IPS-18a (cell line): ENCODE data around the gene CAST.
A peak's percentile ranks its signal among the peaks of the same experiment; 100 is the strongest.

Experiments
- H3K27ac ChIP-seq: one replicate; pipeline ENCODE4 v1.5.1; 2013; ENCODE audit warnings: low read length
- H3K27me3 ChIP-seq: one replicate; pipeline ENCODE4 v1.6.1; 2013; ENCODE audit warnings: mild to moderate bottlenecking, low read length; ENCODE audit not compliant: control insufficient read depth, insufficient read depth
- H3K36me3 ChIP-seq: one replicate; pipeline ENCODE4 v1.6.1; 2013; ENCODE audit warnings: low read depth, low read length; ENCODE audit not compliant: control insufficient read depth
- H3K4me1 ChIP-seq: one replicate; pipeline ENCODE4 v1.6.1; 2013; ENCODE audit warnings: low read depth, low read length; ENCODE audit not compliant: control insufficient read depth
- H3K4me3 ChIP-seq: one replicate; pipeline ENCODE4 v1.5.1; 2013; ENCODE audit warnings: low read length
- H3K9ac ChIP-seq: one replicate; pipeline ENCODE4 v1.6.1; 2013; ENCODE audit warnings: mild to moderate bottlenecking, low read length, moderate library complexity
- H3K9me3 ChIP-seq: one replicate; pipeline ENCODE4 v1.6.1; 2013; ENCODE audit warnings: low read depth, low read length; ENCODE audit not compliant: control insufficient read depth

Gene CAST

GRCh38 chr5:96679293-96679692 lies 17.1 kb downstream of the CAST start:
- Histone ChIP-seq H3K27ac (no peak overlapping the region), H3K36me3 (no peaks in the 10 kb centered on the region), H3K9ac (no peak overlapping the region), H3K27me3 (no peaks in the 10 kb centered on the region), H3K9me3 (no peaks in the 10 kb centered on the region), H3K4me1 (no peaks in the 10 kb centered on the region), H3K4me3 (no peak overlapping the region)

GRCh38 chr5:96680759-96681470 lies 18.7 kb downstream of the CAST start:
- Histone ChIP-seq H3K9me3 (no peaks in the 10 kb centered on the region), H3K27me3 (no peaks in the 10 kb centered on the region), H3K4me3 (no peak overlapping the region), H3K36me3 (no peaks in the 10 kb centered on the region), H3K9ac (no peak overlapping the region), H3K4me1 (no peaks in the 10 kb centered on the region), H3K27ac (no peak overlapping the region)

- H3K4me1 ChIP-seq = no peaks in the 10 kb centered on the region
- H3K27me3 ChIP-seq = no peaks in the 10 kb centered on the region
- no peak overlapping the region for H3K9ac ChIP-seq
- H3K27ac ChIP-seq = no peak overlapping the region
- H3K4me3 ChIP-seq = no peak overlapping the region
- no peaks in the 10 kb centered on the region for H3K36me3 ChIP-seq
- no peaks in the 10 kb centered on the region for H3K9me3 ChIP-seq
Observed at GRCh38 chr5:96683392-96683791, 21.2 kb downstream of the CAST start.

GRCh38 chr5:96683810-96684209 lies 21.6 kb downstream of the CAST start:
- H3K4me1 ChIP-seq = no peaks in the 10 kb centered on the region
- no peaks in the 10 kb centered on the region for H3K9me3 ChIP-seq
- no peak overlapping the region for H3K27ac ChIP-seq
- H3K4me3 ChIP-seq = no peak overlapping the region
- no peaks in the 10 kb centered on the region for H3K36me3 ChIP-seq
- H3K27me3 ChIP-seq = no peaks in the 10 kb centered on the region
- H3K9ac ChIP-seq = no peak overlapping the region

DNA sequence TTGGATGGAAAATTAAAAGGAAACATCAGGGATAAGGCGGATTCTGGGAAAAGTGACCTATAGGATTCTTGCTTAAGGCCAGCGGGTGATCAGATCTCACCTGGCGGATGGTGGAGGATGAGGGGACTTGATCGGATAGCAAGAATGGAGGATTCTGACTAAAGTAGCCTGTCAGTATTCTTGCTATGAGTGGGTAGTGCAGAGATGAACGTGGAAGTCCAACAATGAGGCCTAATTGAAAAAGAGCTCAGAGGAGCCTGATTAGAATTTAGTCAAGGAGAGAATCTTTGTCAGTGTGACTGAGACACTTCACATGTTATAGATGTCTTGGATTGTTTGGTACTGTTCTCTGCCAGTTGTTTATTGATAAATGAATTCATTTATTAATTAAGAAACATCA lies 24.9 kb downstream of the CAST start:
- Histone ChIP-seq H3K9ac (no peak overlapping the region), H3K27ac (no peak overlapping the region), H3K36me3 (no peaks in the 10 kb centered on the region), H3K27me3 (no peaks in the 10 kb centered on the region), H3K4me1 (no peaks in the 10 kb centered on the region), H3K4me3 (no peak overlapping the region), H3K9me3 (no peaks in the 10 kb centered on the region)

- H3K9me3 ChIP-seq = no peaks in the 10 kb centered on the region
- no peaks in the 10 kb centered on the region for H3K36me3 ChIP-seq
- H3K4me1 ChIP-seq = no peaks in the 10 kb centered on the region
- no peak overlapping the region for H3K9ac ChIP-seq
- no peaks in the 10 kb centered on the region for H3K27me3 ChIP-seq
- no peak overlapping the region for H3K27ac ChIP-seq
- H3K4me3 ChIP-seq = no peak overlapping the region
Observed at GRCh38 chr5:96687812-96688453, 25.8 kb downstream of the CAST start.

DNA sequence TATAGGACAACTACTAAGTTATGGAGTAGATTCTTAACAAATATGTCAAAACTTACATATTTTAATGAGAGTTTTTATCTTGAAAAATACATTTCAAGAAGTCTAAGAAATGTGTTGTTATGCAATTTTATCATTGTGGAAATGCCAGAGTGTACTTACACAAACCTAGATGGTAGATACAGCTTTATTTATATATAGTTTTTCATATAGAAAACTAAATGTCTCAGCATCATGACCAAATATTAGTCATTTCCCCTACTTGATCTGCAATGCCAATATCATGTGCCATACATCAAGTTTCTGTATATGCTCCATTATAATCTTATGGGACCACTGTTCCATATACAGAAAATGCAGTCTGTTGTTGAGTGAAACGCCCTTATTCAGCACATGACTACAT lies 28.7 kb downstream of the CAST start:
- Histone ChIP-seq H3K27me3 (no peaks in the 10 kb centered on the region), H3K36me3 (no peaks in the 10 kb centered on the region), H3K27ac (no peak overlapping the region), H3K4me1 (no peaks in the 10 kb centered on the region), H3K9me3 (no peaks in the 10 kb centered on the region), H3K9ac (no peak overlapping the region), H3K4me3 (no peak overlapping the region)

- Histone ChIP-seq H3K9me3 (no peaks in the 10 kb centered on the region), H3K27ac (no peak overlapping the region), H3K4me3 (no peak overlapping the region), H3K27me3 (no peaks in the 10 kb centered on the region), H3K4me1 (no peaks in the 10 kb centered on the region), H3K36me3 (no peaks in the 10 kb centered on the region), H3K9ac (no peak overlapping the region)
Observed at GRCh38 chr5:96691503-96692303, 29.5 kb downstream of the CAST start.

DNA sequence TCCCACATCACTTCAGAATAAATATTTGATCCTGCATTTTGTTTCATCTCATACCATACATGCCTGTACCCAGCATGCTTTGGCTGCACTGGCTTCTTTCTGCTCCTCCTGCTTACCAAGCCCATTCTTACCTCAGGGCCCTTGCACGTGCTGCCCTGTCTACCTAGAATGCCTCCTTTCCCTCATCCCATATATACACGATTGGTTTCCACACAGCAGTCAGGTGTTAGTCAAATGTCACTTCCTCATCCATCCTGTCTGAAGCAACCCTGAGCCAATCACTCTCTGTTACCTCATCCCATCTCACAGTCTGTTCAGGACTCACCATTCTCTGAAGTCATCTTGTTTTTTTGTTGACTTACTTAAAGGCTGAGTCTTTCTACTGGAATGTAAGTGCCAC lies 30.3 kb downstream of the CAST start:
- Histone ChIP-seq H3K4me1 (no peaks in the 10 kb centered on the region), H3K9me3 (no peaks in the 10 kb centered on the region), H3K4me3 (no peak overlapping the region), H3K27ac (no peak overlapping the region), H3K27me3 (no peaks in the 10 kb centered on the region), H3K36me3 (no peaks in the 10 kb centered on the region), H3K9ac (no peak overlapping the region)

DNA sequence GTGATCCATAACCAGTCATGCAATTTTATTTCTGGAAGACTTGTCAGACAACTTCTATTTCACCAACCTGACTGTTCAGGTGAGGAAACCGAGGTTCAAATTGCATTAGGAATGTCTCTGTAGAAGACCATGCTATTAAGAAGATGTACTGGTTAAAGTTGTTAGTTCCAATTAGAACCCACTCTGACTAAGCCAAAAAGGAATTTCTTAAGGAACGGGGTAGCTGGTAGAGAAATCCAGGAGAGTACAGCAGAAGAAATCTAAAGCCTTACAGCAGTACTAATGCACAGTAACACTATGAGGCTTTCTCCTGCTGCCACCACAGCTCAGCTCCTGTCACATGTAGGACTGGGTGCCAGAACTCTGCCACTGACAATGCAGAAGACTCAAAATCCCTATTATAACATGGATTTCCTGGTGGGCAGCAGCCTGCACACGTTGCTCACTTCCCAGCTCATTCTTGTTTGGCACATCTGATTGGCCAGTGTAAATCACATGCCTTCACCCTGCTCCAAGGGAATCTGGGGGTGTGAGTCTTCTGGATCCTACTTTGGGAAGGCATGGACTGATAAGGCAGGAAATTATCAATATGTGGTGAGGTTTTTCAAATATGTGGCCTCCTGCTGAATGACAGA lies 37.1 kb downstream of the CAST start:
- Histone ChIP-seq H3K4me1 (peaks cover 20% of the 10 kb centered on the region), H3K27me3 (peaks cover 13% of the 10 kb centered on the region), H3K27ac (no peak overlapping the region), H3K36me3 (no peaks in the 10 kb centered on the region), H3K4me3 (no peak overlapping the region), H3K9ac (no peak overlapping the region), H3K9me3 (no peaks in the 10 kb centered on the region)

DNA sequence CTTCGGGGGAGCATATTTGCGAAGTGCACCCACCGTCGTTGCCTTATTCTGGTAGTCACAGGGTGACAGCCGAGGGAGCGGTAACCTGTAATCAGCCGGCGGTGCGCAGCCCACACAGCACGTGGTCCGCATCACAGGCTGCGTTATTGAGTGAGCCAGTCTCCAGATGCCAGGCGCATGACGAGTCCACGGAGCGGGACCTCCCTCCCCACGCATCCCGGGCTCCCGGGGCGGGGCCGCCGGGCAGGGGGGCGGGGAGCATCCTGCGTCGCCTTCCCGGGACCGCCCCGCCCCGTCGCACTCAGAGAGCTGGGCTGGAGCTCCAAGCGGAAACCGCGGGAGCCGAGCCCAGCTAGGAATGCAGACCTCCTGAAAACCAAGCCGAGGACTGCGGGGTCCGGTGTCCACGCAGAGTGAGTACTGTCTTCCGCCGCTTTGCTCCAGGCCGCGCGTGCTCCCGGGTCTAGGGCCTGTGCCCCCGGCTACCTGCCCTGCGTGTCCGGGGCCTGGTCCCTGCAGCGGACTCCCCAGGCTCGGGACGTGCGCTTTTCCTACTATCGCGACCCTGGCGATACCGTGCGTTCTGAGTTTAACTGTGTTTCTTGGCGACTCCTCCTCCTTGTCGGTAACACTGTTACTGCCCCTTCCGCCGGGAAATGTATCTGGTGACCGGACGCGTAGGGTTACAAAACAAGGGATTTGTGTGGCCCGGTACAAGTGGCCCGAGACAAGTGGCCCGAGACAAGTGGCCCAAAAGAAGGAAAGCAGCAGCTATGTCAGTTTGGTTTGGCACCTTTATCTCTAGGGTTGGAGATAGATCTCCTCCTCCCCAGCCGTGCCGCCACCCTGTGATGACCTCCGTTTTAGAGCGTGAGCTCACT lies 40.6 kb downstream of the CAST start:
- Histone ChIP-seq H3K36me3 (no peaks in the 10 kb centered on the region), H3K4me3 (peak overlapping the region; percentile 79), H3K4me1 (peaks cover 20% of the 10 kb centered on the region), H3K9ac (peak overlapping the region; percentile 58), H3K9me3 (no peaks in the 10 kb centered on the region), H3K27me3 (peaks cover 14% of the 10 kb centered on the region), H3K27ac (no peak overlapping the region)
